GM12801 (cell line): ENCODE results near the gene HMGCR.

Experiments used
- TF ChIP-seq, protein P1 (sequence below): IDR thresholded peaks from one replicate; pipeline ENCODE4 v1.5.1; 2011; ENCODE audit warnings: control low read depth; ENCODE audit not compliant: insufficient read length; ENCODE audit errors: extremely low read depth

HMGCR gene

DNA sequence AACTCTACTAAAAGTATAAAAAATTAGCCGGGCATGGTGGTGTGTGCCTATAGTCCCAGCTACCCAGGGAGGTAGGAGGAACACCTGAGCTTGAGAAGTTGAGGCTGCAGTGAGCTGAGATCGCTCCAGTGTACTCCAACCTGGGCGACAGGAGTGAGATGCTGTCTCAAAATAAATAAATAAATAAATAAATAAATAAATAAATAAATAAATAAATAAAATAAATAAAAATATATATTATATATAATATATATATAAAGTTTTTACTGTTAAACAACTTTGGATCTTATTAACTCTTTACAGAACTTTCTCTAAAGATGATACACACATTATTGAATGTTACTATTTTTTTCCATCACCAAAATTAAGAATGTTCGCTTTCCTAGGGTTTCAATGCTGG, 38.4 kb downstream of the HMGCR start:
- TF ChIP-seq, protein P1, sequence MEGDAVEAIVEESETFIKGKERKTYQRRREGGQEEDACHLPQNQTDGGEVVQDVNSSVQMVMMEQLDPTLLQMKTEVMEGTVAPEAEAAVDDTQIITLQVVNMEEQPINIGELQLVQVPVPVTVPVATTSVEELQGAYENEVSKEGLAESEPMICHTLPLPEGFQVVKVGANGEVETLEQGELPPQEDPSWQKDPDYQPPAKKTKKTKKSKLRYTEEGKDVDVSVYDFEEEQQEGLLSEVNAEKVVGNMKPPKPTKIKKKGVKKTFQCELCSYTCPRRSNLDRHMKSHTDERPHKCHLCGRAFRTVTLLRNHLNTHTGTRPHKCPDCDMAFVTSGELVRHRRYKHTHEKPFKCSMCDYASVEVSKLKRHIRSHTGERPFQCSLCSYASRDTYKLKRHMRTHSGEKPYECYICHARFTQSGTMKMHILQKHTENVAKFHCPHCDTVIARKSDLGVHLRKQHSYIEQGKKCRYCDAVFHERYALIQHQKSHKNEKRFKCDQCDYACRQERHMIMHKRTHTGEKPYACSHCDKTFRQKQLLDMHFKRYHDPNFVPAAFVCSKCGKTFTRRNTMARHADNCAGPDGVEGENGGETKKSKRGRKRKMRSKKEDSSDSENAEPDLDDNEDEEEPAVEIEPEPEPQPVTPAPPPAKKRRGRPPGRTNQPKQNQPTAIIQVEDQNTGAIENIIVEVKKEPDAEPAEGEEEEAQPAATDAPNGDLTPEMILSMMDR: no peak

DNA sequence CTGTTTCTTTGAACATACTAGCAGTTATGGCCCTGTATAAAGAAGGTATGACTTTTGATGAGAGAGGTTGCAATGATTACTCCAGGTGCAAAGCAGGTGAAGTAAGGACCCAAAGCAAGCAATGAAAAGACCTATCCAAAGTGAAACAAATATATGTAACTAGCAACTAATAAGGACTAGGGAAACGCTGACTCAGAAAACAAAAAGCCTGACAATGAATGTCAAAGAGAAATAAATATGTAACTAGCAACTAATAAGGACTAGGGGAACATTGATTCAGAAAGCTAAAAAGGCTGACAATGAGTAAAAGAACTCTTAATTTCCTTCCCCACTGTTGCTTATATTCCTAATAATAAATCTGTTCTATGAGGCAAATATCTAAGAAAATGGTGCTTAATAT, 43.1 kb downstream of the HMGCR start:
- TF ChIP-seq, protein P1: no peak

DNA sequence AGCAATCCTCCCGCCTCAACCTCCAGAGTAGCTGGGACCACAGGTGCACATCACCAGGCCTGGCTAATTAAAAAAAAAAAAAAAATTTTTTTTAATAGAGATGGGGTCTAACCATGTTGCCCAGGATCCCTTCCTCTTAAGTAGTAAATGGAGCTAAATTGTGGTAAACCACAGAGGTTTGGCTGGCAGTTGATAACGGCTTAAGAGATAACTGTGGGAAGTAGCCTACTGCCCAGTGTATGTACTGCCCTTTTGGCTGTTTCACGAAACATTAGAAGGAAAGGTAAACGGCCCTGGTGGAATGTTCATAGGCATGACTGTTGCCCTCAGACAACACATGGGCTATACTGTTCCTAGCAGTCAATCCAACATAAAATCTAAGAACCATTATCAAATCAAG, 44.4 kb downstream of the HMGCR start:
- TF ChIP-seq, protein P1: no peak

DNA sequence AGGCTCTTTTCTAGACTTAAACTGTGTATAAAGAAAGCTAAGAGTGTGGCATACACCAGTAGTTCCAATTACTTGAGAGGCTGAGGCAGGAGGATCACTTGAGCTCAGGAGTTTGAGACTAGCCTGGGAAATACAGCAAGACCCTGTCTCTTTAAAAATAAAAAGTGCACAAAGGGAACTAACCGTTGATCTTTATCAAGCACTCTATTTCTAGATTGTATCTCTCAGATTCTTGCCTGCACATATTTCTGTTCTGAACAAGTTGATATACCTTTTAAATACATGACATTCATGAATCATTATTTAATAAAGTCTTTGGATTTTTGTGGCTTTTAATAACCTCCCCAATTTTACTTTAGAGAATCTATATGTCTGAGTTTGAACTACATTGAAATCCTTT, 47.2 kb downstream of the HMGCR start:
- TF ChIP-seq, protein P1: no peak

DNA sequence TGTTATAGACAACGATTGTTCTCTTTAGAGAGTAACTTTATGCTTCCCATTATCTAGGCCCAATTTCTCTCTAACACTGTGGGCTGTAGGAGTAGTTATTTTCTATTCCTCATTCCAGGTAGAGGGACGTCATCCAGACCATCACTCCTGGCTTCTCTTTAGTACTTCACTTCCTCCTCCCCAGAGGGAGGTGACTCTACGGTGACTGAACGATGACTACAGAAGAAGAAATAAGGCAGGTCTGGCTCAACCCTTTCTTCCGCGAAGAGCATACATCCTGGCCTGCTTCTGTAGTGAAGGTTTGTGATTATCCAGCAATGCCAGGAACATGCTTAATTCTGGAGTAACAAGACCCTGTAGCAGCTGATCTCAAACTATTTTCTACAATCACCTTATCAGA, 50.8 kb downstream of the HMGCR start:
- TF ChIP-seq, protein P1: no peak

DNA sequence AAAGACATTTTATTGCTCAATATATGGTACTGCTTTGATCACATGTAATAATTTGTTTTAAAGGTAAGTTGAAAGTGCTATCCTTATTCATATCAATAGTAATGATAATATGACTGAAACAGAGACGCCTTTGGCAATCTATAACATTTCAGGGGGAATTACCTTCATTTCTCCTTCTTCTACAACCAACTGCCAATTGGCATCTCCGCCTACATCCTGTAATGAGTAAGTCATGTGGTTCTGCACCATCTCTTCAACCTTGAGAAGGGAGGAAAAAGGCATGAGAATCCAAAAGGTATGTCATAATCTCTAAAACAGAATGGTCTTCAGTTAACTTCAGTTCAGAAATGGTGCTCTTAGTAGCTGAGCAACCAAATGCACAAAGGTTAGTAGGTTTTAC, 52.4 kb downstream of the HMGCR start:
- TF ChIP-seq, protein P1: no peak

DNA sequence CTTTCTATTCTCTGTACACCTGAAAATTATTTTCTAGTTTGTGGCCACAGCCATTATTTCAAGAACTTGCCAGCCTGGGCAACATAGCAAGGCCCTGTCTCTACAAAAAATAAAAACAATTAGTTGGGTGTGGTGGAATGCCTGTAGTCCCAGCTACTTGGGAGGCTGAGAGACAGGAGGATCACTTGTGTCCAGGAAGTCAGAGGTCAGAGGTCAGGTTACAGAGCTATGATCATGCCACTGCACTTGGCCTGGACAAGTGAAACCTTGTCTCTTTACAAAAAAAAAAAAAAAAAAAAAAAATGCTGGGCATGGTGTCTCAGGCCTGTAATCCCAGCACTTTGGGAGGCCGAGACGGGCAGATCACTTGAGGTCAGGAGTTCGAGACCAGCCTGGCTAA, 58.3 kb downstream of the HMGCR start:
- TF ChIP-seq, protein P1: no peak

DNA sequence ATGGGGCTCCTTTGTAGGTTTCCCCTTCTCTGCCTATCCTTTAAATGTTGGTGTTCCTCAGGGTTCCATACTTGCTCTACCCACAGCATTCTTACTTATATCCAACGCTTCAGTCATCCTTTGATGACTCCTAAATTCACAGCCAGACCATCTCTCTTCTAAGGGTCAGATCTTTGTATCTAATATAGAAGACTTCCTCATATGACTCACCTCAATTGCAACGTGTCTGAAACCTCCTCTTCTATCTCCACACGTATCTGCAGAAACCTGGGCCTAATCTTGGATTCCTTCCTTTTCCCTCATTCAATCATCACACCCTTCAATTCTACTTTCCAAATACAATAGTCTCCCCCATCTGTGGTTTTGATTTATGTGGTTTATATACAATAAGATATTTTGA, 68.3 kb downstream of the HMGCR start:
- TF ChIP-seq, protein P1: no peak
